Keratinocyte (primary cell): ENCODE data around the gene ABHD17B.

Experiments used
- EZH2 ChIP-seq: IDR thresholded peaks from one replicate; pipeline ENCODE4 v1.6.1; 2012; ENCODE audit warnings: inconsistent platforms, mild to moderate bottlenecking, low read length, moderate library complexity
- TF ChIP-seq, protein P1 (sequence below), 3 experiments: IDR thresholded peaks in 1 of 3; conservative IDR thresholded peaks in 1 of 3; optimal IDR thresholded peaks in 1 of 3; 2 replicates in 2 of 3; 3 replicates in 1 of 3; pipeline versions ENCODE3 to v1.5.1; 2011; ENCODE audit warnings: low read length in 3 of 3, mild to moderate bottlenecking in 3 of 3, moderate library complexity in 2 of 3, control low read depth in 1 of 3, inconsistent platforms in 1 of 3; ENCODE audit not compliant: insufficient read depth in 2 of 3; ENCODE audit errors: extremely low read depth in 1 of 3

DNA sequence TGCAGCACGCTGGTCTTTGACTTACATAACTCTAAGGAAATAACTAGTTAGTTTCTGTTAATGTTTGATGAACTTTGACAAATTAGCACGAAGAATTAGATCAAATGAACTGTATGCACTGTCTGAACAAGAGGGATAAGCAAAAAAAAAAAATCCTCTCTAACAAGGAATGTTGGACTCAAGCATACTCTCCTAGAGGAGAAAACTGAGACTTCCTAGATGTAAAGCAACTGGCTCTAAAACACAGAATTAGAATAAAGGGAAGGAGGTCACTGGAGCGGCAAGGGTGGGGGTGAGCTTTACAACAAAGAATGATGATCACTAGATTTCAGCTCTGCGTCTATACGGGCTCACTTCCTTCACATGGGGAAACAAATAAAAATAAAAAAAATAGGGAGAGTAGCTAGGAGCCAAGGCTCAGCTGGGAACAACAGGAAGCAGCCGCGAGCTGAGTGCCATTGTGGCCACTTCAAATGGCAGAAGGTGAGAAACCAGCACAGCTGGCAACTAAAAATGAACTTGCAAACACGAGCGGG, 94.0 kb downstream of the ABHD17B start:
- TF ChIP-seq, protein P1, sequence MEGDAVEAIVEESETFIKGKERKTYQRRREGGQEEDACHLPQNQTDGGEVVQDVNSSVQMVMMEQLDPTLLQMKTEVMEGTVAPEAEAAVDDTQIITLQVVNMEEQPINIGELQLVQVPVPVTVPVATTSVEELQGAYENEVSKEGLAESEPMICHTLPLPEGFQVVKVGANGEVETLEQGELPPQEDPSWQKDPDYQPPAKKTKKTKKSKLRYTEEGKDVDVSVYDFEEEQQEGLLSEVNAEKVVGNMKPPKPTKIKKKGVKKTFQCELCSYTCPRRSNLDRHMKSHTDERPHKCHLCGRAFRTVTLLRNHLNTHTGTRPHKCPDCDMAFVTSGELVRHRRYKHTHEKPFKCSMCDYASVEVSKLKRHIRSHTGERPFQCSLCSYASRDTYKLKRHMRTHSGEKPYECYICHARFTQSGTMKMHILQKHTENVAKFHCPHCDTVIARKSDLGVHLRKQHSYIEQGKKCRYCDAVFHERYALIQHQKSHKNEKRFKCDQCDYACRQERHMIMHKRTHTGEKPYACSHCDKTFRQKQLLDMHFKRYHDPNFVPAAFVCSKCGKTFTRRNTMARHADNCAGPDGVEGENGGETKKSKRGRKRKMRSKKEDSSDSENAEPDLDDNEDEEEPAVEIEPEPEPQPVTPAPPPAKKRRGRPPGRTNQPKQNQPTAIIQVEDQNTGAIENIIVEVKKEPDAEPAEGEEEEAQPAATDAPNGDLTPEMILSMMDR (optimal IDR thresholded peaks at IDR 0.05 in 1 of 3, IDR thresholded peaks at IDR 0.05 in 1 of 3, conservative IDR thresholded peaks at IDR 0.05 in 1 of 3; ENCODE audit: extremely low read depth in 1 of 3, insufficient read depth in 2 of 3, low read length in 3 of 3), result no peak
- TF ChIP-seq EZH2, result no peak
